Measurements from ENCODE around the gene TRAP1.

DNA sequence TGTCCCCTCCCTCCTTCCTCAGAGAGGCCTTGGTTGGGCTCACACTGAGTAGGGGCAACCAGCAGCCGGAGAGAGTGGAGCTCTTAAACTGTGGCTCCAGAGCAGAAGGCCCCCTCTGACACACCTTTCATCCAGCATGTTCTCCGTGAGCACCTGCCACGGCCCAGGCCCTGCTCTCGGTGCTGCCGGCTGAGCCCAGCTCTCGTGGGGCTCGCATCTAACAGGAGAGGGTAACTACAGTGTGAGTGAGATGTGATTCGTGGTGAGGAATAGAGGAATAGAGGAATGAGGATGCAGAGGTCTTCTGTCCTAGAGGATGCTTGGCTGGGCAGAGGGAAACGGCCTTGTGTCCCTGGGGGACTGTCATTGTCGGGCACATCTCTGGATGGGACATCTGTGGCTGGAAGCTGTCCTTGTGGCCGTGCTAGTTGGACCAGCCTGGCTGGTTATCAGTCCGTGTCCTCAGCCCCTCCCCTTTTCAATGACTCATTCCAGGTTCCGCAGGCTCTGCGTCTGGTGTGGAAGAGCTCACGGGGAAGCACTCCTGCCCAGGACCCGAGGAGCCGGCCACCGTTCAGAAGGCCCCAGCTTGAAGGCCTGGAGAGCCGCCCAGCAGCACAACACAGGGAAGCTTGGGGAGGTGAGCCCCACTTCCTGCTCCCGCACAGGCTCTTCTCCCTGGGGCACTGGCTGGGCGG lies 74.8 kb downstream of the TRAP1 start:
- TF ChIP-seq, protein P1, sequence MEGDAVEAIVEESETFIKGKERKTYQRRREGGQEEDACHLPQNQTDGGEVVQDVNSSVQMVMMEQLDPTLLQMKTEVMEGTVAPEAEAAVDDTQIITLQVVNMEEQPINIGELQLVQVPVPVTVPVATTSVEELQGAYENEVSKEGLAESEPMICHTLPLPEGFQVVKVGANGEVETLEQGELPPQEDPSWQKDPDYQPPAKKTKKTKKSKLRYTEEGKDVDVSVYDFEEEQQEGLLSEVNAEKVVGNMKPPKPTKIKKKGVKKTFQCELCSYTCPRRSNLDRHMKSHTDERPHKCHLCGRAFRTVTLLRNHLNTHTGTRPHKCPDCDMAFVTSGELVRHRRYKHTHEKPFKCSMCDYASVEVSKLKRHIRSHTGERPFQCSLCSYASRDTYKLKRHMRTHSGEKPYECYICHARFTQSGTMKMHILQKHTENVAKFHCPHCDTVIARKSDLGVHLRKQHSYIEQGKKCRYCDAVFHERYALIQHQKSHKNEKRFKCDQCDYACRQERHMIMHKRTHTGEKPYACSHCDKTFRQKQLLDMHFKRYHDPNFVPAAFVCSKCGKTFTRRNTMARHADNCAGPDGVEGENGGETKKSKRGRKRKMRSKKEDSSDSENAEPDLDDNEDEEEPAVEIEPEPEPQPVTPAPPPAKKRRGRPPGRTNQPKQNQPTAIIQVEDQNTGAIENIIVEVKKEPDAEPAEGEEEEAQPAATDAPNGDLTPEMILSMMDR (IDR thresholded peaks at IDR 0.05; ENCODE audit: poor library complexity), result no peak
- no peak for TF ChIP-seq EZH2 (IDR thresholded peaks at IDR 0.05; ENCODE audit: borderline replicate concordance)

Data from hepatocyte (in vitro differentiated cells).